ENCODE measurements around the gene WIPF3.

WIPF3 gene

DNA sequence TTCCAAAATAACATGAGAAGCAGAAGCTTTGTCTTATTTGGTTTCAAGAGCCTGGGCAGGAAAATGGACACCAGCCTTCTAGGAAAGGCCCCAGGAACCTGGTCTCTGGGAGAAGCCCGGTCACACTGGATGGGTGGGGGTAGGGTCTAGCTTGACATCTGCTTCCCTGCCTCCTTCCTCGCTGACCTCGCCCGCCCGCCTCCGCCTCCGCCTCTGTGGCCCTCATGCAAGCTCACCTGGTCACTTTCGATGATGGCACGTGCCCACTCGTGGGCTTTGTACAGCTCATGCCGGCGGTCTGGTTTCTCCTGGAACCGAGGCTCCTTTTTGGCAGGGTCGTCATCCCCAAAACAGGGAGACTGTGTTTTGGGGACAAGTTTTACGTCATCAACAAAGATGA, 119.9 kb downstream of the WIPF3 start:
- no peak overlapping the region for H3K4me3 ChIP-seq (ENCODE audit: low read depth, low read length)
- in situ Hi-C loops (cut with HindIII; ENCODE audit: low sequenced_read_pairs) = no loop called here
- DNase-seq (ENCODE audit: low read depth, low spot score) = no peak
- TF ChIP-seq, protein P1, sequence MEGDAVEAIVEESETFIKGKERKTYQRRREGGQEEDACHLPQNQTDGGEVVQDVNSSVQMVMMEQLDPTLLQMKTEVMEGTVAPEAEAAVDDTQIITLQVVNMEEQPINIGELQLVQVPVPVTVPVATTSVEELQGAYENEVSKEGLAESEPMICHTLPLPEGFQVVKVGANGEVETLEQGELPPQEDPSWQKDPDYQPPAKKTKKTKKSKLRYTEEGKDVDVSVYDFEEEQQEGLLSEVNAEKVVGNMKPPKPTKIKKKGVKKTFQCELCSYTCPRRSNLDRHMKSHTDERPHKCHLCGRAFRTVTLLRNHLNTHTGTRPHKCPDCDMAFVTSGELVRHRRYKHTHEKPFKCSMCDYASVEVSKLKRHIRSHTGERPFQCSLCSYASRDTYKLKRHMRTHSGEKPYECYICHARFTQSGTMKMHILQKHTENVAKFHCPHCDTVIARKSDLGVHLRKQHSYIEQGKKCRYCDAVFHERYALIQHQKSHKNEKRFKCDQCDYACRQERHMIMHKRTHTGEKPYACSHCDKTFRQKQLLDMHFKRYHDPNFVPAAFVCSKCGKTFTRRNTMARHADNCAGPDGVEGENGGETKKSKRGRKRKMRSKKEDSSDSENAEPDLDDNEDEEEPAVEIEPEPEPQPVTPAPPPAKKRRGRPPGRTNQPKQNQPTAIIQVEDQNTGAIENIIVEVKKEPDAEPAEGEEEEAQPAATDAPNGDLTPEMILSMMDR (IDR thresholded peaks at IDR 0.05; ENCODE audit: low read depth, low read length) = no peak

- in situ Hi-C loops (cut with HindIII; ENCODE audit: low sequenced_read_pairs) = no loop called here
- H3K4me3 ChIP-seq (ENCODE audit: low read depth, low read length) = no peak overlapping the region
- TF ChIP-seq, protein P1 (IDR thresholded peaks at IDR 0.05; ENCODE audit: low read depth, low read length) = no peak
- no peak for DNase-seq (ENCODE audit: low read depth, low spot score)
Observed at GRCh38 chr7:29926741-29927140, 120.4 kb downstream of the WIPF3 start.

GRCh38 chr7:29929018-29929807, 122.9 kb downstream of the WIPF3 start:
- TF ChIP-seq, protein P1 (IDR thresholded peaks at IDR 0.05; ENCODE audit: low read depth, low read length) = no peak
- in situ Hi-C loops (cut with HindIII; ENCODE audit: low sequenced_read_pairs) = no loop called here
- H3K4me3 ChIP-seq (ENCODE audit: low read depth, low read length) = no peak overlapping the region
- no peak for DNase-seq (ENCODE audit: low read depth, low spot score)

GRCh38 chr7:29935111-29935510, 128.8 kb downstream of the WIPF3 start:
- TF ChIP-seq, protein P1 (IDR thresholded peaks at IDR 0.05; ENCODE audit: low read depth, low read length) = no peak
- in situ Hi-C loops (cut with HindIII; ENCODE audit: low sequenced_read_pairs) = no loop called here
- peak; percentile 14 for DNase-seq (ENCODE audit: low read depth, low spot score)
- H3K4me3 ChIP-seq (ENCODE audit: low read depth, low read length) = no peak overlapping the region

DNA sequence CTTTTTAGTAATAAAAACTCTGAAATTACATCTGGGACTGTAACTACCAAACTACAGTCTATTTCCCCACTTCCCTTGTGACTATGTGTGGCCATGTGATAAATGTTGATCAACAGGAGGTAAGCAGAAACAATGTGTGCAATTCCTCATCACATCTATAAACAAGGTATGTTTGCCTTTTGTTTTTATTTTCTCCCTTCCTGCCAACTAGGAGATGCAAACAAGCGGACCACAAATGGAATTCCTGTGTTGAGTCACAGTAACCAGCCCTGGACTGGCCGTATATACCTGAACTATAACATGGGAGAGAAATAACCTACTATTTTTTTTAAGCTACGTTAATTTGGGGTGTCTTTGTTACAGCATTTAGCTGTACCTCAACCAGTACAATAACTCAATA, 130.8 kb downstream of the WIPF3 start:
- H3K4me3 ChIP-seq (ENCODE audit: low read depth, low read length) = no peak overlapping the region
- in situ Hi-C loops (cut with HindIII; ENCODE audit: low sequenced_read_pairs) = no loop called here
- TF ChIP-seq, protein P1 (IDR thresholded peaks at IDR 0.05; ENCODE audit: low read depth, low read length) = no peak
- DNase-seq (ENCODE audit: low read depth, low spot score) = no peak

- no peak overlapping the region for H3K4me3 ChIP-seq (ENCODE audit: low read depth, low read length)
- no peak for DNase-seq (ENCODE audit: low read depth, low spot score)
- in situ Hi-C loops (cut with HindIII; ENCODE audit: low sequenced_read_pairs) = no loop called here
- TF ChIP-seq, protein P1 (IDR thresholded peaks at IDR 0.05; ENCODE audit: low read depth, low read length) = no peak
Observed at GRCh38 chr7:29940199-29940598, 133.9 kb downstream of the WIPF3 start.
